Islet of Langerhans (tissue), 1 donor: Measurements from ENCODE around the gene TMUB2.
"Not testable (repeated sequence)": the region's sequence is repeated elsewhere in the genome, so short reads cannot be mapped to it uniquely, and the experiment has no call there.

ENCODE experiments used
- FAIRE-seq: peaks from one replicate; lab custom pipeline; 2011; peaks lifted over from hg19 to GRCh38; lab: Jason Lieb, UNC

The TMUB2 gene

DNA sequence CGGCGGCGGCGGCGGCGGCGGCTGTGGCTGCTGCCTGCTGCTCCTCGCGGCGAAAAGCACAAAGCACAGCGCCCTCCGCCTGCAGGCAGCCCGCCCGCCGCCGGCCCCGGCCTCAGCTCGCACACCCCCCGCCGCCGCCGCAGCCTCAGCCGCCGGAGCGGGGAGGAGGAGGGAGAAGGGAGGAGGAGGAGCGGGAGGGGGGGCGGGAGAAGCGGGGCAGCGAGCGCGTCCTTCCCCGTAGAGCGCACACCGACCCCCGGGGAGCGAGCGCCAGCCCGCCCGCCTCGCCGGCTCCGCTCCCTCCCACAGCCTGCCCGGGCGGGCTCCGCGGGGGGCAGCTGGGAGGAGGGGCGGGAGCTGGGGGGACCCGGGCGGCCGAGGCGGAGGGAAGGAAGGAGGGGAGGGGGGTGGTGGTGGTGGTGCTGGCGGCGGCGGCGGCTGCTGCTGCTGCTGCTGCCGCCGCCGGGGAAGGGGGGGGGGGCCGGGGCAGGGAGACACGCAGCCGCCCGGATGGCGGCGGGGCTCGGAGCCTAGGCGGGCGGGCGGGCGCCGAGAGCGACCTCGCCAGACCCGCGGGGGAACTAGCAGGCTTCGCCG lies 32.9 kb downstream of the TMUB2 start, which contains the start of gene UBTF:
TSS of gene UBTF (minus strand) at position 60 of the 597 bp plus-strand sequence. CDS start 1,446 bp downstream, outside the sequence.
- FAIRE-seq = no peak

GRCh38 chr17:44220213-44221083 lies 33.7 kb downstream of the TMUB2 start:
- no peak for FAIRE-seq

DNA sequence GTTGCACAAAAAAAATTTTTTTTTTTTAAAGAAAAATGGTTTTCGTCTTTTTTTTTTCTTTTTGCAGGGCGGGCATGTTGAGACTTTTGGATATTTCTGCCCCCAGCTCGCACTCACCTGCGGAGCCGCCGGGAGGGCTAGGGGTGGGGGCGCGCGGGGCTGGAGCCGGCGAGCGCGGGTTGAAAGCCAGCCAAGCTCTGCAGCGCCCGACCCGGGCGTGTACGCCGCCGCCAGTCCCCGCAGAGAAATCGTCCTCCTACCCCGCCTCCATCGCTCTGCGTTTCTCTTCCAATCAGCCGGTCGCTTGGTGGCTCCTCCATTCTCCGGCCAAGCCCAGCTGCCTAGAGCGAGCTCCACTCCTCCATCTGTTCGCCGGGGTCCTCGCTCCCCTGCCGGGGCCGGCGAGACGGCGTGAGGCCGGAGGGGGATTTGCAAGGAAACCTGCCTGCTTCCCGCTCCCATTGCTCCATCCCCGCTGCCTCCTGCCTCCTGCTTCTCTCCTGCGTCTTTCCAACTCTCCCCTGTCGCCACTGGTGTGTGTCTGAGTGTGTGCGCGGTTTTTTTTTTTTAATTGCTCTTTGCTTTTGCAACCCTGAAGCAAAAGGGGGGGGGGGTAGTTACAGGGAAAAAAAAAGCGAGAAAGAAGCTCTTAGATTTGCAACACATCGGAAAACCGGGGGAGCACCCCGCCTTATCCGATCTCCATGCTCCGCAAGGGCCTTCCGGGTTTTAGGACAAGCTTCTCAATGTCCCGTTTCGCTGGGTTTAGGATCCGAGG lies 34.5 kb downstream of the TMUB2 start:
- no peak for FAIRE-seq

DNA sequence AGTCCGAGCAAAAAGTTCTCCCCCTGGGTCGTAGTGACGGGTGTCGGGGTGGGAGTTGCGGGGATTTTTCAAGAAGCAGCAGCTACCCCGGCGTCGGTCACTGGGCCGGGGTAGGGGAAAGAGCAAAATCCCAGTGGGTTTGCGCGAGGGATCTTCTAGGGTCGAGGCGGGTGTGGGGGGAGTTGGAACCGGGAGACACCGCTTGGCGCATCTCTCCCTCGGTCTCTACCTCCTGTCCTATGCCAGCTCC lies 35.0 kb downstream of the TMUB2 start:
- FAIRE-seq = no peak

GRCh38 chr17:44222112-44222869 lies 35.5 kb downstream of the TMUB2 start:
- peak; percentile 21 for FAIRE-seq

DNA sequence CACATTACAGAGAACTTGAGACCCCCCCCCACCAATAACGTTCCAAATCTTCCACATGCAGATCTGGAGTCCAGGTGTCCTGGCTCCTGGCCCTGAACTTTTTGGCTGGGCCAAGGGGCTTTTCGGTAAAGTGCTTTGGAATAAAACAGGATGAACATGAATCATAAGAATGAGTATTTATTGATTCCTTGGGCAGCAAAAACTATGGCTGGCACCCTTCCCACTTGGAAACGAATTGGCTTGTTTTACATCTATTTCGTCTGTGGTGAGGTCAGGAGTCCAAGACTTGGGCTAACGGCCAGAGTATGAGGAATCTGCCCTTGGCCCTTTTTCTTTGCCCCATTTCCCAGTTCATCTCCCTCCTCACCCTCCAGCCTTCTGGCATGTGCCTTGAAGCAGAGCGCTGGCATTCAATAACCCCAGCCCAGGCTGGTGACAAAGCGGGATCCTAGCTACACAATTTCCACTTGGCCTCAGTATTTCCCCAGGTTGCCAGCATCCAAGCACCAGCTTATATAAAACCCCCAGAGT lies 36.8 kb downstream of the TMUB2 start:
- no peak for FAIRE-seq

DNA sequence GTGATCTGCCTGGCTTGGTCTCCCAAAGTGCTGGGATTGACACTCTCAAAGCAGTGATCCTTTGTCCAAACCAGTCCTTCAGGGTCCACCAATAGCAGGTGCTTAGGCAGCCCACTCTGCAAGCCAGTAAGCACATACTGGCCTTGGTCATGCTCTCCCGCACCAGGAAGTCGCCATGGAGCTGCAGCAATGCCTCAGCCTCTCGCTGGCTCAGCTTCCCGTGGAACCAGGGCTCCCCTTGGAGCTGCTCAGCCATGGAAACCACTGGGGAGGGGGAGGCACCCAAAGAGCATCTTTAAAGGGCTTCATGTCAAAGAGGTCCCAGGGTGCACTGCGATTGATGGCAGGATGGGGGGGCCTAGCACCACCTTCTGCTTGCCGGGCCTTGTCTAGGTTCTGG lies 42.3 kb downstream of the TMUB2 start:
- no peak for FAIRE-seq

DNA sequence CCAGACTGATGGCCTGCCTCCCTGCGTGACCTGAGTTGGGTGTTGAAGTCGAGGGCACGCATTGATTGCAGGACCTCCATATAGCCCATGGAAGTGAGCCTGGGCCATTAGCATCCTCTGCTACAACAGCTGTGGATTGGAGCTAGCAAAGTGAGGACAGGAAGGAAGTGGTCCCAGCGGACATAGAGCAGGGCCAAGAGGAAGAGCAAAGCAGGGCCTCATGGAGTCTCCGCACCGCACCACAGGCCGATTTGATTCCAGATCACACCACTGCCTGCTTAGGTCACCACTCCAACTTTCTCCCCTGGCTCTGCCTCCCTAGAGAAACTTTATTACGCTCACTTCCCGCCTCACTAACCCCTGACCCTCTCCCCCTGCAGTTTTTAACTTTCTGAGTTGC lies 43.4 kb downstream of the TMUB2 start:
- no peak for FAIRE-seq

- FAIRE-seq = no peak
These were observed 45.3 kb downstream of the TMUB2 start for GRCh38 chr17:44232061-44232460.

DNA sequence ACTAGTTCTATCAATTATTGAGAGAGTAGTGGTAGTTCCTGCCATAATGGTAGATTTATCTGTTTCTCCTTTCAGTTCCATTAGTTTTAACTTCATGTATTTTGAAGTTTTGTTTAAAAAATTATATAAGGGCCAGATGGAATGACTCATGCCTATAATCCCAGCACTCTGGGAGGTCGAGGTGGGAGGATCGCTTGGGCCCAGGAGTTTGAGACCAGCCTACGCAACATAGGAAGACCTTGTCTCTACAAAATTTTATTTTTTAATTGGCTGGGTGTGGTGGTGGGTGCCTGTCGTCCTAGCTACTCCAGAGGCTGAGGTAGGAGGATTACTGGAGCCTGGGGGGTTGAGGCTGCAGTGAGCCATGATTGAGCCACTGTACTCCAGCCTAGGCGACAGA lies 46.8 kb downstream of the TMUB2 start:
- no peak for FAIRE-seq

DNA sequence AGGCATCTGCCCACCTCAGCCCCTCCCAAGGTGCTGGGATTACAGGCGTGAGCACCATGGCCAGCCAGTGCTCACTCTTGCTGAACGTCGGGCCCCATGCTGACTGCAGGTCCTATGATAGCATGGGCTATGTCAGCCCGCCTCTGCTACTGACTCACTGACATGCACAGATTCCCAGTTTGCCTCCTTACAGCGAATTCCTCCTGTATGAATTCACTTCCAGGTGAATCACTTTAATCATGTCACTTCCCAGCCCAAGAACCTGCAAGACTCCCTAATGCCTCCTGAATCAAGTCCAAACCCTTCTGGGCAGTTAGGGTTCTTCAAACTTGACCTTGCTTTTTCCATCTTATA lies 48.8 kb downstream of the TMUB2 start:
- no peak for FAIRE-seq

- no peak for FAIRE-seq
These were observed 49.7 kb downstream of the TMUB2 start for GRCh38 chr17:44236444-44236991.

DNA sequence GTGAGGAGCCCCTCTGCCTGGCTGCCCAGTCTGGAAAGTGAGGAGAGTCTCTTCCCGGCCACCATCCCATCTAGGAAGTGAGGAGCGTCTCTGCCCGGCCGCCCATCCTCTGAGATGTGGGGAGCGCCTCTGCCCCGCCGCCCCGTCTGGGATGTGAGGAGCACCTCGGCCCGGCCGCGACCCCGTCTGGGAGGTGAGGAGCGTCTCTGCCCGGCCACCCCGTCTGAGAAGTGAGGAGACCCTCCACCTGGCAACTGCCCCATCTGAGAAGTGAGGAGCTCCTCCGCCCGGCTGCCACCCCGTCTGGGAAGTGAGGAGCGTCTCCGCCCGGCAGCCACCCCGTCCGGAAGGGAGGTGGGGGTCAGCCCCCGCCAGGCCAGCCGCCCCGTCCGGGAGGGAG lies 51.1 kb downstream of the TMUB2 start:
- FAIRE-seq = not testable (repeated sequence)

- no peak for FAIRE-seq
These were observed 54.4 kb downstream of the TMUB2 start for GRCh38 chr17:44241106-44241624.
